HepG2 (cell line): ENCODE data around the gene TRAPPC12. TPM values are rescaled to one million over a fixed set of nuclear protein-coding genes. Genes with fewer than 3 reads are reported as not detected.

ENCODE experiments used
- AHR ChIP-seq: IDR thresholded peaks from 2 replicates; pipeline ENCODE4 v1.6.1; 2018; ENCODE audit warnings: missing genetic modification reagents, missing compliant biosample characterization
- EED ChIP-seq: sonication (generic); formaldehyde crosslinking; IDR thresholded peaks from 2 replicates; pipeline ENCODE4 v1.5.0; 2020; ENCODE audit warnings: mild to moderate bottlenecking, missing genetic modification reagents
- FOXM1 ChIP-seq: sonication (generic); formaldehyde crosslinking; IDR thresholded peaks from 2 replicates; pipeline ENCODE4 v1.5.0; 2020; ENCODE audit warnings: missing genetic modification reagents
- GLI4 ChIP-seq: sonication (generic); formaldehyde crosslinking; IDR thresholded peaks from 2 replicates; pipeline ENCODE4 v1.5.1; 2020; ENCODE audit warnings: missing genetic modification reagents, mild to moderate bottlenecking, moderate library complexity, borderline replicate concordance
- HNRNPLL ChIP-seq: fragments of 200-400 bp; formaldehyde crosslinking; IDR thresholded peaks from 2 replicates; pipeline ENCODE4 v1.6.1; 2017; ENCODE audit warnings: mild to moderate bottlenecking, low read depth, low read length; ENCODE audit not compliant: poor library complexity, severe bottlenecking
- JARID2 ChIP-seq: sonication (generic); formaldehyde crosslinking; IDR thresholded peaks from 2 replicates; pipeline ENCODE4 v1.8.1; 2023; ENCODE audit warnings: missing genetic modification reagents, inconsistent platforms; ENCODE audit not compliant: insufficient replicate concordance
- KLF12 ChIP-seq: sonication (generic); formaldehyde crosslinking; IDR thresholded peaks from 2 replicates; pipeline ENCODE4 v1.4.0; 2020; ENCODE audit warnings: missing genetic modification reagents, borderline replicate concordance
- MEF2D ChIP-seq: sonication (generic); formaldehyde crosslinking; IDR thresholded peaks from 2 replicates; pipeline ENCODE4 v1.5.1; 2020; ENCODE audit warnings: mild to moderate bottlenecking, missing genetic modification reagents
- NFRKB ChIP-seq: fragments of 450-650 bp; IDR thresholded peaks from 2 replicates; pipeline ENCODE4 v1.6.1; 2017
- NFYC ChIP-seq: IDR thresholded peaks from 2 replicates; pipeline ENCODE4 v1.6.1; 2016; ENCODE audit warnings: missing genetic modification reagents, missing compliant biosample characterization
- POGZ ChIP-seq: sonication (generic); formaldehyde crosslinking; IDR thresholded peaks from 2 replicates; pipeline ENCODE4 v1.4.0; 2020; ENCODE audit warnings: mild to moderate bottlenecking, missing genetic modification reagents
- RAD21 ChIP-seq: fragments of 450-650 bp; formaldehyde crosslinking; IDR thresholded peaks from 2 replicates; pipeline ENCODE4 v1.5.0; 2020; ENCODE audit warnings: mild to moderate bottlenecking
- RNF2 ChIP-seq: fragments of 450-650 bp; conservative IDR thresholded peaks from 2 replicates; pipeline ENCODE4 v1.6.1; 2016; ENCODE audit warnings: low read depth
- SALL2 ChIP-seq: sonication (generic); formaldehyde crosslinking; IDR thresholded peaks from 2 replicates; pipeline ENCODE4 v1.8.1; 2023; ENCODE audit warnings: mild to moderate bottlenecking, missing genetic modification reagents, inconsistent platforms
- SRF ChIP-seq: IDR thresholded peaks from 2 replicates; pipeline ENCODE4 v1.6.1; 2011; ENCODE audit warnings: mild to moderate bottlenecking, low read depth, low read length, moderate library complexity
- ZNF292 ChIP-seq: sonication (generic); formaldehyde crosslinking; IDR thresholded peaks from 2 replicates; pipeline ENCODE4 v1.8.1; 2022; ENCODE audit warnings: mild to moderate bottlenecking, low read depth, missing genetic modification reagents, borderline replicate concordance
- ZNF781 ChIP-seq: sonication (generic); formaldehyde crosslinking; IDR thresholded peaks from 2 replicates; pipeline ENCODE4 v1.5.1; 2020; ENCODE audit warnings: borderline replicate concordance, mild to moderate bottlenecking, missing genetic modification reagents; ENCODE audit errors: not compliant biosample characterization
- ZSCAN30 ChIP-seq: sonication (generic); formaldehyde crosslinking; IDR thresholded peaks from 2 replicates; pipeline ENCODE4 v1.5.0; 2020; ENCODE audit warnings: mild to moderate bottlenecking, missing genetic modification reagents
- polyA plus RNA-seq, 8 experiments: library from polyadenylated mRNA; depleted of rRNA in 3 of 8; stranded (reverse) in 7 of 8; unstranded in 1 of 8; fragments of >200 nt; fragmentation: Illumina TruSeq in 4 of 8; extraction: Trizol in 4 of 8; gene quantifications; 2 replicates each; pipeline versions ENCODE4 v1.2.1 to v1.2.3, GENCODE V29; 2011 to 2016; ENCODE audit warnings: low read depth in 4 of 8, missing spikeins in 1 of 8, mixed read lengths in 1 of 8; ENCODE audit not compliant: insufficient read depth in 1 of 8
- total RNA-seq, 5 experiments: library from RNA; depleted of rRNA; stranded (reverse); fragments of >200 nt; fragmentation: Illumina TruSeq; extraction: Trizol; gene quantifications; 2 replicates each; pipeline ENCODE4 v1.2.3, GENCODE V29; 2016; ENCODE audit warnings: low read depth in 1 of 5
- TF ChIP-seq, protein P1 (sequence below): sonication (generic); formaldehyde crosslinking; IDR thresholded peaks from 2 replicates; pipeline ENCODE4 v1.5.0; 2020; ENCODE audit warnings: mild to moderate bottlenecking, missing genetic modification reagents, borderline replicate concordance
- TF ChIP-seq, protein P2 (sequence below): sonication (generic); formaldehyde crosslinking; IDR thresholded peaks from 2 replicates; pipeline ENCODE4 v1.8.0; 2022; ENCODE audit warnings: mild to moderate bottlenecking, missing genetic modification reagents

TRAPPC12 gene
- total and polyA plus RNA-seq, 2 of the 13 experiments (the other 11 are each of a cell fraction or from before 2014, with no cell fraction given), result 46.4 to 97.7 TPM

DNA sequence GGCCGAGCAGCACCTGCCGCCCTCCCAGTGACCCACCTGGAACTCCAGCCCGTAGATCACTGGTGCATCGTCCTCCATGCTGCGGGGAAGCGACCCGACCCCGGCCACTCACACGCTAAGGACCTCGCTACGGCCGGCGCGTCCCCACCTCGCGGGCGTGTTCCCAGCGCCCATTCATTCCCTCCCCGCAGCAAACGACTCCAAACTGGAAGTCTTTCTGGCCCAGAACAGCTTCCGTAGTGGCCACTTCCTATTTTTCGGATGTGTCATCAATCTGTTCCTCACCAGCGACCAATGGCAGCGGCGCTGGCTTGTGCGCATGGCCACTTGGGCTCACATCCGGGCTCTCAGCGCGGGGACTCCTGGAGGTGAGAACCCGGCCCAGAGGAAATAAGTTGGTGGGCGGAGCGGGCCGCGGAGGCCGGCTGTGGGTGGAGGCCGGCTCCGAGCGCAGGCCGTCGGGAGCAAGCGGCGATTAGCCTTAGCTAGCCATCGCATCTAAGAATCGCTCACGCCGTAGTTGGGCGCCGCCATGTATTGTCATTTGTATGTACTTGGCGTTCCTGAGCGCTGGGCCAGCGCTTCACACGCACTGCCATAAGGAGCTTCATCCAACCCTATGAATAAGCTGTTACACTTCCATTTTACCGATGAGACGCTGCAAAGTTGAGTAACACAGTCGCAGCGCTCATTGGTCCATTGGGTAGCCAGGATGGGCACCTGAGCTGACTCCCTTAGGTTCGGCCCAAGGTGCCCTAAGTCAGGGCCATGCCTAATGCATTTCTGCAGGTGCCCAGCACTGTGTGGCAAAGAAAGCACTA is 1.7 kb upstream of the TRAPPC12 start, which contains the start of gene EIPR1 (continued):
- TF ChIP-seq ZSCAN30 (CRISPR knock-in tag), result 0 out of 2 replicates have a peak, but pooled peaks have one; percentile 16
- peak; percentile 49; the same call in 1 of the 2 replicates for TF ChIP-seq ZNF292
- TF ChIP-seq, protein P1, sequence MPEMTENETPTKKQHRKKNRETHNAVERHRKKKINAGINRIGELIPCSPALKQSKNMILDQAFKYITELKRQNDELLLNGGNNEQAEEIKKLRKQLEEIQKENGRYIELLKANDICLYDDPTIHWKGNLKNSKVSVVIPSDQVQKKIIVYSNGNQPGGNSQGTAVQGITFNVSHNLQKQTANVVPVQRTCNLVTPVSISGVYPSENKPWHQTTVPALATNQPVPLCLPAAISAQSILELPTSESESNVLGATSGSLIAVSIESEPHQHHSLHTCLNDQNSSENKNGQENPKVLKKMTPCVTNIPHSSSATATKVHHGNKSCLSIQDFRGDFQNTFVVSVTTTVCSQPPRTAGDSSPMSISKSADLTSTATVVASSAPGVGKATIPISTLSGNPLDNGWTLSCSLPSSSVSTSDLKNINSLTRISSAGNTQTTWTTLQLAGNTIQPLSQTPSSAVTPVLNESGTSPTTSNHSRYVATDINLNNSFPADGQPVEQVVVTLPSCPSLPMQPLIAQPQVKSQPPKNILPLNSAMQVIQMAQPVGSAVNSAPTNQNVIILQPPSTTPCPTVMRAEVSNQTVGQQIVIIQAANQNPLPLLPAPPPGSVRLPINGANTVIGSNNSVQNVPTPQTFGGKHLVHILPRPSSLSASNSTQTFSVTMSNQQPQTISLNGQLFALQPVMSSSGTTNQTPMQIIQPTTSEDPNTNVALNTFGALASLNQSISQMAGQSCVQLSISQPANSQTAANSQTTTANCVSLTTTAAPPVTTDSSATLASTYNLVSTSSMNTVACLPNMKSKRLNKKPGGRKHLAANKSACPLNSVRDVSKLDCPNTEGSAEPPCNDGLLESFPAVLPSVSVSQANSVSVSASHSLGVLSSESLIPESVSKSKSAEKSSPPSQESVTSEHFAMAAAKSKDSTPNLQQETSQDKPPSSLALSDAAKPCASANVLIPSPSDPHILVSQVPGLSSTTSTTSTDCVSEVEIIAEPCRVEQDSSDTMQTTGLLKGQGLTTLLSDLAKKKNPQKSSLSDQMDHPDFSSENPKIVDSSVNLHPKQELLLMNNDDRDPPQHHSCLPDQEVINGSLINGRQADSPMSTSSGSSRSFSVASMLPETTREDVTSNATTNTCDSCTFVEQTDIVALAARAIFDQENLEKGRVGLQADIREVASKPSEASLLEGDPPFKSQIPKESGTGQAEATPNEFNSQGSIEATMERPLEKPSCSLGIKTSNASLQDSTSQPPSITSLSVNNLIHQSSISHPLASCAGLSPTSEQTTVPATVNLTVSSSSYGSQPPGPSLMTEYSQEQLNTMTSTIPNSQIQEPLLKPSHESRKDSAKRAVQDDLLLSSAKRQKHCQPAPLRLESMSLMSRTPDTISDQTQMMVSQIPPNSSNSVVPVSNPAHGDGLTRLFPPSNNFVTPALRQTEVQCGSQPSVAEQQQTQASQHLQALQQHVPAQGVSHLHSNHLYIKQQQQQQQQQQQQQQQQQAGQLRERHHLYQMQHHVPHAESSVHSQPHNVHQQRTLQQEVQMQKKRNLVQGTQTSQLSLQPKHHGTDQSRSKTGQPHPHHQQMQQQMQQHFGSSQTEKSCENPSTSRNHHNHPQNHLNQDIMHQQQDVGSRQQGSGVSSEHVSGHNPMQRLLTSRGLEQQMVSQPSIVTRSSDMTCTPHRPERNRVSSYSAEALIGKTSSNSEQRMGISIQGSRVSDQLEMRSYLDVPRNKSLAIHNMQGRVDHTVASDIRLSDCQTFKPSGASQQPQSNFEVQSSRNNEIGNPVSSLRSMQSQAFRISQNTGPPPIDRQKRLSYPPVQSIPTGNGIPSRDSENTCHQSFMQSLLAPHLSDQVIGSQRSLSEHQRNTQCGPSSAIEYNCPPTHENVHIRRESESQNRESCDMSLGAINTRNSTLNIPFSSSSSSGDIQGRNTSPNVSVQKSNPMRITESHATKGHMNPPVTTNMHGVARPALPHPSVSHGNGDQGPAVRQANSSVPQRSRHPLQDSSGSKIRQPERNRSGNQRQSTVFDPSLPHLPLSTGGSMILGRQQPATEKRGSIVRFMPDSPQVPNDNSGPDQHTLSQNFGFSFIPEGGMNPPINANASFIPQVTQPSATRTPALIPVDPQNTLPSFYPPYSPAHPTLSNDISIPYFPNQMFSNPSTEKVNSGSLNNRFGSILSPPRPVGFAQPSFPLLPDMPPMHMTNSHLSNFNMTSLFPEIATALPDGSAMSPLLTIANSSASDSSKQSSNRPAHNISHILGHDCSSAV (CRISPR knock-in tag), result no peak
- peak; percentile 85; the same call in 1 of the 2 replicates for TF ChIP-seq AHR (CRISPR knock-in tag)
- peak; percentile 87 for TF ChIP-seq EED (CRISPR knock-in tag)
- TF ChIP-seq NFRKB, result no peak
- peak; percentile 78 for TF ChIP-seq MEF2D (CRISPR knock-in tag)
- no peak for TF ChIP-seq GLI4
- TF ChIP-seq RAD21 (CRISPR knock-in tag), result peak; percentile 54
- no peak for TF ChIP-seq FOXM1 (CRISPR knock-in tag)
- TF ChIP-seq SALL2 (CRISPR knock-in tag), result peak; percentile 90
- peak; percentile 93 for TF ChIP-seq NFYC (CRISPR knock-in tag)
- TF ChIP-seq JARID2 (CRISPR knock-in tag), result no peak
- 0 out of 2 replicates have a peak, but pooled peaks have one; percentile 46 for TF ChIP-seq SRF
- TF ChIP-seq KLF12, result no peak
- TF ChIP-seq HNRNPLL, result peak; percentile 87
- TF ChIP-seq RNF2, result peak; percentile 85
- TF ChIP-seq POGZ, result peak; percentile 96
- peak; percentile 36 for TF ChIP-seq ZNF781
- TF ChIP-seq, protein P2, sequence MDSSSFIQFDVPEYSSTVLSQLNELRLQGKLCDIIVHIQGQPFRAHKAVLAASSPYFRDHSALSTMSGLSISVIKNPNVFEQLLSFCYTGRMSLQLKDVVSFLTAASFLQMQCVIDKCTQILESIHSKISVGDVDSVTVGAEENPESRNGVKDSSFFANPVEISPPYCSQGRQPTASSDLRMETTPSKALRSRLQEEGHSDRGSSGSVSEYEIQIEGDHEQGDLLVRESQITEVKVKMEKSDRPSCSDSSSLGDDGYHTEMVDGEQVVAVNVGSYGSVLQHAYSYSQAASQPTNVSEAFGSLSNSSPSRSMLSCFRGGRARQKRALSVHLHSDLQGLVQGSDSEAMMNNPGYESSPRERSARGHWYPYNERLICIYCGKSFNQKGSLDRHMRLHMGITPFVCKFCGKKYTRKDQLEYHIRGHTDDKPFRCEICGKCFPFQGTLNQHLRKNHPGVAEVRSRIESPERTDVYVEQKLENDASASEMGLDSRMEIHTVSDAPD (CRISPR knock-in tag), result peak; percentile 93
